HepG2 (cell line): ENCODE data around the gene LCK. TPM values are rescaled to one million over a fixed set of nuclear protein-coding genes. Genes with fewer than 3 reads are reported as not detected.

ENCODE experiments used
- AGO1 ChIP-seq: fragments of 200-400 bp; formaldehyde crosslinking; IDR thresholded peaks from 2 replicates; pipeline ENCODE4 v1.6.1; 2017; ENCODE audit warnings: mild to moderate bottlenecking, low read depth, low read length, moderate library complexity; ENCODE audit not compliant: poor library complexity, severe bottlenecking
- AGO2 ChIP-seq: fragments of 200-400 bp; formaldehyde crosslinking; optimal IDR thresholded peaks from 2 replicates; pipeline ENCODE3; 2017; ENCODE audit warnings: mild to moderate bottlenecking, low read depth, low read length, moderate library complexity
- AHR ChIP-seq: IDR thresholded peaks from 2 replicates; pipeline ENCODE4 v1.6.1; 2018; ENCODE audit warnings: missing genetic modification reagents, missing compliant biosample characterization
- ARID2 ChIP-seq: sonication (generic); formaldehyde crosslinking; IDR thresholded peaks from 2 replicates; pipeline ENCODE4 v1.8.1; 2022; ENCODE audit warnings: mild to moderate bottlenecking, missing genetic modification reagents, borderline replicate concordance
- DR1 ChIP-seq: sonication (generic); formaldehyde crosslinking; IDR thresholded peaks from 2 replicates; pipeline ENCODE4 v1.8.0; 2021; ENCODE audit warnings: mild to moderate bottlenecking, missing genetic modification reagents, inconsistent platforms
- EHMT2 ChIP-seq: fragments of 200-600 bp; sonication (generic); IDR thresholded peaks from 2 replicates; pipeline ENCODE4 v1.7.0; 2017; ENCODE audit warnings: antibody characterized with exemption, low read depth, low read length, borderline replicate concordance
- ETV5 ChIP-seq: IDR thresholded peaks from 2 replicates; pipeline ENCODE4 v1.6.1; 2018; ENCODE audit warnings: missing biosample characterization, missing genetic modification reagents, inconsistent platforms, borderline replicate concordance
- KLF6 ChIP-seq: IDR thresholded peaks from 2 replicates; pipeline ENCODE4 v1.8.0; 2016; ENCODE audit warnings: missing biosample characterization, missing genetic modification reagents
- MZF1 ChIP-seq: sonication (generic); formaldehyde crosslinking; IDR thresholded peaks from 2 replicates; pipeline ENCODE4 v1.8.1; 2023; ENCODE audit warnings: mild to moderate bottlenecking, missing genetic modification reagents, borderline replicate concordance
- NFE2L1 ChIP-seq: sonication (generic); formaldehyde crosslinking; IDR thresholded peaks from 2 replicates; pipeline ENCODE4 v1.4.0; 2020; ENCODE audit warnings: missing genetic modification reagents, mild to moderate bottlenecking, borderline replicate concordance
- RAD21 ChIP-seq: fragments of 450-650 bp; formaldehyde crosslinking; IDR thresholded peaks from 2 replicates; pipeline ENCODE4 v1.5.0; 2020; ENCODE audit warnings: mild to moderate bottlenecking
- SP5 ChIP-seq: IDR thresholded peaks from 2 replicates; pipeline ENCODE4 v1.6.1; 2016; ENCODE audit warnings: low read depth, borderline replicate concordance
- ZKSCAN1 ChIP-seq: fragments of 150-350 bp; IDR thresholded peaks from 2 replicates; pipeline ENCODE4 v1.6.1; 2014; ENCODE audit warnings: low read length
- ZNF24 ChIP-seq: fragments of 450-650 bp; IDR thresholded peaks from 2 replicates; pipeline ENCODE4 v1.6.1; 2017; ENCODE audit warnings: antibody characterized with exemption, mild to moderate bottlenecking
- ZNF3 ChIP-seq: IDR thresholded peaks from 2 replicates; pipeline ENCODE4 v1.7.0; 2017; ENCODE audit warnings: inconsistent platforms
- ZNF558 ChIP-seq: sonication (generic); formaldehyde crosslinking; IDR thresholded peaks from 2 replicates; pipeline ENCODE4 v1.9.0; 2022; ENCODE audit warnings: mild to moderate bottlenecking, missing genetic modification reagents, borderline replicate concordance
- polyA plus RNA-seq, 8 experiments: library from polyadenylated mRNA; depleted of rRNA in 3 of 8; stranded (reverse) in 7 of 8; unstranded in 1 of 8; fragments of >200 nt; fragmentation: Illumina TruSeq in 4 of 8; extraction: Trizol in 4 of 8; gene quantifications; 2 replicates each; pipeline versions ENCODE4 v1.2.1 to v1.2.3, GENCODE V29; 2011 to 2016; ENCODE audit warnings: low read depth in 4 of 8, missing spikeins in 1 of 8, mixed read lengths in 1 of 8; ENCODE audit not compliant: insufficient read depth in 1 of 8
- total RNA-seq, 5 experiments: library from RNA; depleted of rRNA; stranded (reverse); fragments of >200 nt; fragmentation: Illumina TruSeq; extraction: Trizol; gene quantifications; 2 replicates each; pipeline ENCODE4 v1.2.3, GENCODE V29; 2016; ENCODE audit warnings: low read depth in 1 of 5
- TF ChIP-seq, protein P1 (sequence below): sonication (generic); formaldehyde crosslinking; IDR thresholded peaks from 2 replicates; pipeline ENCODE4 v1.5.0; 2020; ENCODE audit warnings: mild to moderate bottlenecking, missing genetic modification reagents
- TF ChIP-seq, protein P2 (sequence below): sonication (generic); formaldehyde crosslinking; IDR thresholded peaks from 2 replicates; pipeline ENCODE4 v1.4.0; 2020; ENCODE audit warnings: missing genetic modification reagents, borderline replicate concordance
- TF ChIP-seq, protein P3 (sequence below): IDR thresholded peaks from 2 replicates; pipeline ENCODE4 v1.6.1; 2016; ENCODE audit warnings: low read depth
- TF ChIP-seq, protein P4 (sequence below): sonication (generic); formaldehyde crosslinking; IDR thresholded peaks from 2 replicates; pipeline ENCODE4 v1.4.0; 2020; ENCODE audit warnings: missing genetic modification reagents

LCK gene
- total and polyA plus RNA-seq, 2 of the 13 experiments (the other 11 are each of a cell fraction or from before 2014, with no cell fraction given), result 0.93 to 1.8 TPM

DNA sequence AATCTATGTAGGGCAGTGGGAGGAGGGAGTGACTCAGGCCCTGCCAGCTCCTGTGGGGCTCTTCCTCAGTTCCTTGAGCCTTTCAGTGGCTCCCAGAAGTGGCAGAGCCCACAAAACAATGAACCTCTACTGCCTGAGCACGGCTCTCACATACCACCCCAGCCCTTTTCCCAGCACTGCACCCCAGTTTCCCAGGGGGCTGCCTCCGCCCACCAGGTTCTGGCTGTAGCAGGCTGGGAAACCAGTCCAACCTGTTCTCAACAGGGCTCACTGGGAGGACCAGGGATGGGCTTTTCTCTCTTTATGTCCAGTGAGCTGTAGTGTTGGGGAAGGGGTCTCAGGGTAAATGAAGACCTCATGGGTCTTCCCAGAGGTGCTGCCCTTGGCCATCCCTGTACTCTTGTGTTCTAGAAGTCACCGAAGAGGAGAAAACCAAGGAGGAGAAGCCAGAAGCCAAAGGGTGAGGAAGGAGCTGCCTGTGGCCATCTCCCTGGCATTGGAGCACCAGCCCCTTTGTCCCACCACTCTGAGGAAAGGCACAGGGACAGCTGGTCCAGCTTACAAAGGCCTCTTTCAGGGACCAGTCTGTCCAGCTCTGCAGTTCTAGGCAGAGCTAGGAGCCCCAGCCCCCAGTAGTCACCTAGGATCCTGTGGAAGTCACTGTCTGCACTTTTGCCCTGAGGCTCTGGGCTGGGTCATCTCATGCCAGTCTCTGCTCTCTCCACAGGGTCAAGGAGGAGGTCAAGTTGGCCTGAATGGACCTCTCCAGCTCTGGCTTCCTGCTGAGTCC, 81.4 kb downstream of the LCK start (continued):
- TF ChIP-seq, protein P1, sequence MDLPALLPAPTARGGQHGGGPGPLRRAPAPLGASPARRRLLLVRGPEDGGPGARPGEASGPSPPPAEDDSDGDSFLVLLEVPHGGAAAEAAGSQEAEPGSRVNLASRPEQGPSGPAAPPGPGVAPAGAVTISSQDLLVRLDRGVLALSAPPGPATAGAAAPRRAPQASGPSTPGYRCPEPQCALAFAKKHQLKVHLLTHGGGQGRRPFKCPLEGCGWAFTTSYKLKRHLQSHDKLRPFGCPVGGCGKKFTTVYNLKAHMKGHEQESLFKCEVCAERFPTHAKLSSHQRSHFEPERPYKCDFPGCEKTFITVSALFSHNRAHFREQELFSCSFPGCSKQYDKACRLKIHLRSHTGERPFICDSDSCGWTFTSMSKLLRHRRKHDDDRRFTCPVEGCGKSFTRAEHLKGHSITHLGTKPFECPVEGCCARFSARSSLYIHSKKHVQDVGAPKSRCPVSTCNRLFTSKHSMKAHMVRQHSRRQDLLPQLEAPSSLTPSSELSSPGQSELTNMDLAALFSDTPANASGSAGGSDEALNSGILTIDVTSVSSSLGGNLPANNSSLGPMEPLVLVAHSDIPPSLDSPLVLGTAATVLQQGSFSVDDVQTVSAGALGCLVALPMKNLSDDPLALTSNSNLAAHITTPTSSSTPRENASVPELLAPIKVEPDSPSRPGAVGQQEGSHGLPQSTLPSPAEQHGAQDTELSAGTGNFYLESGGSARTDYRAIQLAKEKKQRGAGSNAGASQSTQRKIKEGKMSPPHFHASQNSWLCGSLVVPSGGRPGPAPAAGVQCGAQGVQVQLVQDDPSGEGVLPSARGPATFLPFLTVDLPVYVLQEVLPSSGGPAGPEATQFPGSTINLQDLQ, result no peak
- TF ChIP-seq EHMT2, result no peak
- TF ChIP-seq ZKSCAN1, result no peak
- TF ChIP-seq DR1 (CRISPR knock-in tag), result no peak
- TF ChIP-seq ZNF558 (CRISPR knock-in tag), result no peak
- TF ChIP-seq ZNF24, result no peak
- no peak for TF ChIP-seq RAD21 (CRISPR knock-in tag)
- TF ChIP-seq KLF6 (CRISPR knock-in tag), result no peak
- TF ChIP-seq, protein P2, sequence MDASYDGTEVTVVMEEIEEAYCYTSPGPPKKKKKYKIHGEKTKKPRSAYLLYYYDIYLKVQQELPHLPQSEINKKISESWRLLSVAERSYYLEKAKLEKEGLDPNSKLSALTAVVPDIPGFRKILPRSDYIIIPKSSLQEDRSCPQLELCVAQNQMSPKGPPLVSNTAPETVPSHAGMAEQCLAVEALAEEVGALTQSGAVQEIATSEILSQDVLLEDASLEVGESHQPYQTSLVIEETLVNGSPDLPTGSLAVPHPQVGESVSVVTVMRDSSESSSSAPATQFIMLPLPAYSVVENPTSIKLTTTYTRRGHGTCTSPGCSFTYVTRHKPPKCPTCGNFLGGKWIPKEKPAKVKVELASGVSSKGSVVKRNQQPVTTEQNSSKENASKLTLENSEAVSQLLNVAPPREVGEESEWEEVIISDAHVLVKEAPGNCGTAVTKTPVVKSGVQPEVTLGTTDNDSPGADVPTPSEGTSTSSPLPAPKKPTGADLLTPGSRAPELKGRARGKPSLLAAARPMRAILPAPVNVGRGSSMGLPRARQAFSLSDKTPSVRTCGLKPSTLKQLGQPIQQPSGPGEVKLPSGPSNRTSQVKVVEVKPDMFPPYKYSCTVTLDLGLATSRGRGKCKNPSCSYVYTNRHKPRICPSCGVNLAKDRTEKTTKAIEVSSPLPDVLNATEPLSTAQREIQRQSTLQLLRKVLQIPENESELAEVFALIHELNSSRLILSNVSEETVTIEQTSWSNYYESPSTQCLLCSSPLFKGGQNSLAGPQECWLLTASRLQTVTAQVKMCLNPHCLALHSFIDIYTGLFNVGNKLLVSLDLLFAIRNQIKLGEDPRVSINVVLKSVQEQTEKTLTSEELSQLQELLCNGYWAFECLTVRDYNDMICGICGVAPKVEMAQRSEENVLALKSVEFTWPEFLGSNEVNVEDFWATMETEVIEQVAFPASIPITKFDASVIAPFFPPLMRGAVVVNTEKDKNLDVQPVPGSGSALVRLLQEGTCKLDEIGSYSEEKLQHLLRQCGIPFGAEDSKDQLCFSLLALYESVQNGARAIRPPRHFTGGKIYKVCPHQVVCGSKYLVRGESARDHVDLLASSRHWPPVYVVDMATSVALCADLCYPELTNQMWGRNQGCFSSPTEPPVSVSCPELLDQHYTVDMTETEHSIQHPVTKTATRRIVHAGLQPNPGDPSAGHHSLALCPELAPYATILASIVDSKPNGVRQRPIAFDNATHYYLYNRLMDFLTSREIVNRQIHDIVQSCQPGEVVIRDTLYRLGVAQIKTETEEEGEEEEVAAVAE (CRISPR knock-in tag), result no peak
- TF ChIP-seq SP5 (CRISPR knock-in tag), result no peak
- TF ChIP-seq NFE2L1, result no peak
- TF ChIP-seq, protein P3, sequence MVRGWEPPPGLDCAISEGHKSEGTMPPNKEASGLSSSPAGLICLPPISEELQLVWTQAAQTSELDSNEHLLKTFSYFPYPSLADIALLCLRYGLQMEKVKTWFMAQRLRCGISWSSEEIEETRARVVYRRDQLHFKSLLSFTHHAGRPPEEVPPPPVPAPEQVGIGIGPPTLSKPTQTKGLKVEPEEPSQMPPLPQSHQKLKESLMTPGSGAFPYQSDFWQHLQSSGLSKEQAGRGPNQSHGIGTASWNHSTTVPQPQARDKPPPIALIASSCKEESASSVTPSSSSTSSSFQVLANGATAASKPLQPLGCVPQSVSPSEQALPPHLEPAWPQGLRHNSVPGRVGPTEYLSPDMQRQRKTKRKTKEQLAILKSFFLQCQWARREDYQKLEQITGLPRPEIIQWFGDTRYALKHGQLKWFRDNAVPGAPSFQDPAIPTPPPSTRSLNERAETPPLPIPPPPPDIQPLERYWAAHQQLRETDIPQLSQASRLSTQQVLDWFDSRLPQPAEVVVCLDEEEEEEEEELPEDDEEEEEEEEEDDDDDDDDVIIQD (CRISPR knock-in tag), result no peak
- peak; percentile 52 for TF ChIP-seq AGO1
- no peak for TF ChIP-seq MZF1 (CRISPR knock-in tag)
- no peak for TF ChIP-seq ZNF3 (CRISPR knock-in tag)
- TF ChIP-seq AHR, result no peak
- peak; percentile 85 for TF ChIP-seq AGO2
- TF ChIP-seq, protein P4, sequence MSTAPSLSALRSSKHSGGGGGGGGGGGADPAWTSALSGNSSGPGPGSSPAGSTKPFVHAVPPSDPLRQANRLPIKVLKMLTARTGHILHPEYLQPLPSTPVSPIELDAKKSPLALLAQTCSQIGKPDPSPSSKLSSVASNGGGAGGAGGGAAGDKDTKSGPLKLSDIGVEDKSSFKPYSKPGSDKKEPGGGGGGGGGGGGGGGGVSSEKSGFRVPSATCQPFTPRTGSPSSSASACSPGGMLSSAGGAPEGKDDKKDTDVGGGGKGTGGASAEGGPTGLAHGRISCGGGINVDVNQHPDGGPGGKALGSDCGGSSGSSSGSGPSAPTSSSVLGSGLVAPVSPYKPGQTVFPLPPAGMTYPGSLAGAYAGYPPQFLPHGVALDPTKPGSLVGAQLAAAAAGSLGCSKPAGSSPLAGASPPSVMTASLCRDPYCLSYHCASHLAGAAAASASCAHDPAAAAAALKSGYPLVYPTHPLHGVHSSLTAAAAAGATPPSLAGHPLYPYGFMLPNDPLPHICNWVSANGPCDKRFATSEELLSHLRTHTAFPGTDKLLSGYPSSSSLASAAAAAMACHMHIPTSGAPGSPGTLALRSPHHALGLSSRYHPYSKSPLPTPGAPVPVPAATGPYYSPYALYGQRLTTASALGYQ (CRISPR knock-in tag), result no peak
- no peak for TF ChIP-seq ARID2 (CRISPR knock-in tag)
- TF ChIP-seq ETV5, result no peak
